Effector CD4-positive, alpha-beta T cell (primary cell): ENCODE measurements around the gene SLC28A1.
A peak's percentile ranks its signal among the peaks of the same experiment; 100 is the strongest.

Experiments used
- DNase-seq: peaks from one replicate; pipeline ENCODE4 v3.0.0-alpha.2; 2020

Gene SLC28A1

DNA sequence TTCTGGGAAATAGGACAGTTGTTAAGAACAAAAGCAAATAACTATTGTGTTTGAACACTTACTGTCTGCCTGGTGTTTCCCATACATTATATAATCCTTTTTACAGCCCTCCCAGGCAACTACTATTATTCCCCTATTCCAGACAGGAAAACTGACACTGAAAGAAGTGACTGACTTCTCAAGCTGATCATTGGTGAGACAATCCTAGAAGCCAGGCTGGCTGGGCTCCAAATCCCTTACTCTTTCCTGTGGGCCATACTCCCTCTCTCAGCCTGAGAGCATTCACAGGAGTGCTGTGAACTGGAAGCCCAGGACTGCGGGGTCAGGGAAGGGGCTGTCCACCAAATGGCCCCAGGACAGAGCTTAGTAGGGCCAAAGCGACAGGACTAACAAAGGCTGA is 58.0 kb downstream of the SLC28A1 start:
- DNase-seq = no peak

DNA sequence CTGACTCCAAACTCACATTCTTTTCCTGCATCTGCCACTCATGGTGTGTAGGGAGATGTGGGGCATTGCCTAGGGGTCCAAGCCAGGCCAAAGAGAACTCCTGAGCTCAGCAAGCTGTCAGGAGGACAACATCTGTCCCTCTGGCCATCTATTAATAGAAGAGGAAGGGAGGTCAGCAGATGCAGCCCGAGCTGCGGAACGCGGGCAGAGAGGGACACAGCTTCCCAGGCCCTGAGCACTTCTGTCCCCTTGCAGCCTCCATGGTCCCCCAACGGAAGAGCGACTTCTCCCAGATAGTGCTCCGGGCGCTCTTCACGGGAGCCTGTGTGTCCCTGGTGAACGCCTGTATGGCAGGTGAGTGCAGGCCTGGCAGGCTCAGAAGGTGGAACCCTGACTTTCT is 59.8 kb downstream of the SLC28A1 start:
- DNase-seq = no peak

DNA sequence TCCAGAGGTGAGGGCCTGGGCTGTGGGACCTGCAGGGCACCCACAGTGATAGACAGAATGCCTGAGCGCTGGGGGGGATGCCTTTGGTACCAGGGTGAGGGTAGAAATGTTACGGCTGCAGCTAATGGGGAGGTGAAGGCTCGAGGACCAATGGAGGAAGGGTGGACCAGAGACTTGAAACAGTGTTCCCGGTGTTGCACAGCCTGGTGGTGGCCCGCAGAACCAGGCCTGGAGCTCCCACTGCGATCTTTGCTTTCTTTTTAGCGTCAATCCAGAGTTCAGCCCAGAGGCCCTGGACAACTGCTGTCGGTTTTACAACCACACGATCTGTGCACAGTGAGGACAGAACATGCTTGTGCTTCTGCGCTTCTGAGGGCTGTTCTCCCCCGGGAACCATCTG is 60.4 kb downstream of the SLC28A1 start:
- no peak for DNase-seq

DNA sequence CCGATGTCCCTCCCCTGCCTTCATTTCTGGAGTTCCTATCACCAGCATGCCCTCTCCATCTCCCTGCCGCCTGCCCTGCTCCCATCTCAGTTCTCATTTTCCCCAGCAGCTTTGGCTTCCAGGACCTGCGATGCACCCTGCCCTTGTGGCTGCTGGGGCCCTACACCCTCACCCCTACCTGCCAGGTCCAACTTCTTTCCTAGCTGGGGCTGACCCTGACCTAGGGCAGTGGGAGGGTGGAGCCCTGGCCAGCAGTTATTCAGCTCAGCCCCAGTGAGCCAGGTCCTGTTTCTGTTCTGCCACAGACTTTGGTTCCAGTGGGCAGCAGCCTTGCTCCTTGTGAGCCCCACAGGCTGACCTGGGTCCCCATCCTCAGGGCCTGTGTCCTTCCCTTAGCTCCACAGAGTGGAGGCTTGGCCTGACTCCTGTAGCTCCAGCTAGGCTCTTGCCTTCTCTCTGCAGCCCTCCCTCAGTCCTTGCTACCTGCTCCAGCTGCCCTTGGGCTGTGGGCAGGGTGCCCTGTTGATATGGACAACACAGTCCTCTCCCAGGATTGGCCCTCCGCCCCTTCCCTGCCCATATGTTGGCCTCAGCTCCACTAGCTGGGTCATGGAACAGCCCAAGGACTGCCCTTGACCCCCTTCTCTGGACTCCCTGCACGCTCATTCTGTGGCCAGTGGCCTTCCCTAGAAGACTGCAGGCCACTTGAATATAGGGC is 62.5 kb downstream of the SLC28A1 start:
- no peak for DNase-seq

DNA sequence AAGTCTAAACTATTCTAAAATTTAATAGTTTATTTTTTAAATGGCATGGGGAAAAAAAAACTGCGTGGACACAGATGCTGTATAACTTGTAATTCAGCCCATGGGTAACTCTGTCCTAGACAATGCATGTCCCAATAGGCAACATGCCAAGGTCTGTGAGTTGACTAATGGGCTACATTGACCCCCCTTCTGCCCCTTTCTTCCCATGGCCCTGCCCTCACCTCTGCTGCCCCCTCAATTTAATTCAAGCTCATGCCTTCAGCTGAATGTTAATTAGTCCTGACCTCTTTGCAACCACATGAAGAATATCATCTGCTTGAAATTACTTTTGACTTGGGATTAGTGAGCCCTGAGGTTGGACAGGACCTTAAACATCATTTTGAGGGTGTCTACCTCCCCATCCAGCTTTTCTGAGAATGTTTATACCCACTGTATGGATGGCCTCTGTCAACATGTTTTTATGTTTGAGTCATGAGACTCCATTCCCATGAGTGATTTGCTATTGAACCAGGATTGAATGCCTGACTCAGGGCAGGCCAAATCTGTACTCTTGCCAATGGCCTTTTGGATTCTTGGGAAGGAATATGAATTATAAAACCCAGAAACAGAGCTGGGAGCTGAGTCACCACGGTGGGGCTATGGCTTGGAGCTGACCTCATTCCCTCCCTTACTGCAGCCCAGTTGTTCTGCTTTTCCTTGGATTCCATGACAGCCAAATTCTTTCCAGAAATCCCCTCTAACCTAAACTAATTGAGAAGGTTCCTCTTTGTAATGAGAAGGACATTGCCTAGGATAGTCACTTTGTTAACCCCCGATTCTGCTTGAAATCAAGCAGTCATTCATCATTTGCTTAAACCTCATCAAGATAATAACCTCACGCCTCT is 63.7 kb downstream of the SLC28A1 start:
- DNase-seq = no peak

DNA sequence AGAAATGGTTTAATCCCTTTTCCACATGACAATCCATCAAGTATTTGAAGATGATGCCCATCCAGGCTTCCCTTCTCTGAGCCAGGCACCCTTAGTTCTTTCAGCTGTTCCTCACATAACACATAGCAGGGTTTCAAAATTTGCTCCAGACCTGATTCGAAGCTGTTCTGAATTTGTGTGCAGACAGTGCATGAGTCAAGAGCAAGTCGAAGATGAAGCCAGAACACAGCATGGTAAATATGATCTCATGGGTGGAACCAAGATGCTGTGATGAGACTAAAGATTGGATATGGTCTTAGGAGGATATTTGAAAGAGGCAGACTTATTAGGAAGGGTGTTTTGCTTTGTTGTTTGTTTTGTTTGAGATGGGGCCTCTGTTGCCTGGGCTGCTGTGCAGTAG is 64.6 kb downstream of the SLC28A1 start:
- DNase-seq = no peak

DNA sequence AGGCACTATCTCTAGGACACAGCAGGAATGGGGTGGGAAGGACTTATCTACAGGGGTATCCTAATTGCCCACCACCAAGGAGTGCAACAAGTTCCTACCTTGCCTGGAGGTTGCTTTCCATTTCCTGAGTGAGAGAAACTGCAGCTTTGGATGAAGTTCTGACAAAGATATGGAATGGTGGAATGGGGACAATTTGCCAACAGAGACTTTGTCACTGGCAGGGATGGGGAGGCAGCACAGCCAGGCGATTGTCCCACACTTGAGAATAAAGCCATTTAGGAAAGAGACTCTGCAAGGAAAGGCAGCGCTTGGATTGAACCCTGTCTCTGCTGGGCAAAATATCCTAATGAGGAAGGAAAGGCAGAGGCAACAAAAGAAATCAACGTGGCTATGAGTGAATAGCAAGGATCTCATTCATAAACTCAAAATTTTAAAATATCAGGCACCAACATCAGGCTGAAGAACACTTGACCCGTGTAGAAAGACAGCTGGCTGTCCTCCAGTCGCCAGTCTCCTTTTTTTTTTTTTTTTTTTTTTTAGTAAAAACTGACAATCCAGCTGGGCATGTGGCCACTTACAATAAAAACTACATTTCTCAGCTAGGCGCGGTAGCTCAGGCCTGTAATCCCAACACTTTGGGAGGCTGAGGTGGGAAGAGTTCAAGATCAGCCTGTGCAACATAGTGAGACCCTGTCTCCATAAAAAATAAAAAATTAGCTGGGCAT is 65.5 kb downstream of the SLC28A1 start:
- no peak for DNase-seq

DNA sequence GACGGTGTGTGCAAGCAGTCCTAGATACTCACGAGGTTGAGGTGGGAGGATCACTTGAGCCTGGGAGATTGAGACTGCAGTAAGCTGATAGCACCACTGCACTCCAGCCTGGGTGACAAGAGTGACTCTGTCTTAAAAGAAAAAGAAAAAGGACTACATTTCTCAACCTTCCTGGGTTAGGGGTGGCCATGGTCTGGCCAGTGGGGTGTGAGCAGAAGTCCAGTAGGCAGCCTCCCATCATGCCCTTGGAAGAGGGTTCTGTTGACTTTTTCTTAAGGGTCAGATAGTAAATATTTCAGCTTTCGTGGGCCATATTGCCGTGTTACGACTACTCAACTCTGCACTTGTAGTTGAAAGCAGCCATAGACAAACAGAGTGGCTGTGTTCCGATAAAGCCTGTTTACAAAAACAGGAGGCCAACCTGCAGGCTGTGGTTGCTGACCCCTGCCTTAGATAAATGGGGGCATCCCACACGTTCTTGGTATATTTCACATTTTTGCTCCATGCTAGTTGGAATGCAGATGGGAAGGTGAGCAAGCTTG is 66.2 kb downstream of the SLC28A1 start:
- DNase-seq = no peak

DNA sequence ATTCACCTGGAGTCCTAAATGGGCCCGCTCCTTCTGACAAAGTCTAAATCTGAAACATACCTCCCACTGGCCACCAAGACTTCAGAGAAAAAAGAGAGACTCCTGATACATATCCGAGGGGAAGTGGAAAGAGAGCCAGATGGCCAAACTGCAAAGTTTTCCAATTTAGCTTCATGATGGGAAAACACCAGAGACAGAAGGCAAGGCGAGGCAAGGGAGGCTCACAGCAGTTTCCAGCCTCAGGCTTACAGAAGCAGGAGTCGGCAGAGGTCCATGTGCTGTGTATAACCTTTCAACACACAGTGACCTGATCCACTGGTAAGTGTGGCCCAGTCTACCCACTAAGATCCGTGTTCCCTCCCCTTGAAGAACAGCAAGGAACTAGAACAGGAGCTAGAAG is 67.3 kb downstream of the SLC28A1 start:
- DNase-seq = no peak

DNA sequence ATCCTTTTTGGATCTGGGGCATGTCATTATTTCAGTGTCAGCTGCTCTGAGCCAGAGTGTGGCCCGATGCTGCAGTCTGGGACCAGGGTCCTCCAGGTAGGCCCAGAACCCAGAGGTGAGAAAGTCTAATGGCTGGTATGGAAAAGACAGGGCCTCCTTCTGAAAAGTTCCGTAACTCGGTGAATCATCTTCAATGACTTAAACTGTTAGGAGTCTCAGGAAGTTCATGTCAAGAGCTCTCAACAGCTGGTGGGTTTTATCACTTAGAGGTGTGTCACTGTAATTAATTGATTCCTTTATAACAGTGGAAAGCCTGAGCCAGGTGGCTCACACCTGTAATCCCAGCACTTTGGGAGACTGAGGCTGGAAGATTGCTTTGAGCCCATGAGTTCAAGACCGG is 68.7 kb downstream of the SLC28A1 start:
- DNase-seq = no peak

DNA sequence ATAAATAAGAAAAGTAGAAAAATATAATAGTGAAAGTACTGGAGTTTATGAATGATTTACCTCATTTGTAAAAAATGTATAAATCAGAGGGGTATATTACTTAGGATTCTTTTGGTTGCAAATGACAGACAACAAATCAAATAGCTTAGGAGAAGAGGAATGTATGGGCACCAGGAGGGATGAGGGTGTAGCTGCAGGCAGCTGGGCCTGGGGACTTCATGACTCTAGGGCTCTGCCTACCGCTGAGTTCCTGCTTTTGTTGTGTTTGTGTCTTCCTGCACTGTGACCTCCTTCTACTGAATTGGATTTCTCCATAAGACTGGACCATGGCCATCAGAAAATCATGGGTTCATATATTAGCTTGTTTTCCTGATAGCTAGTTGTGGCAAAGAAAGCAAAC is 69.3 kb downstream of the SLC28A1 start:
- no peak for DNase-seq

DNA sequence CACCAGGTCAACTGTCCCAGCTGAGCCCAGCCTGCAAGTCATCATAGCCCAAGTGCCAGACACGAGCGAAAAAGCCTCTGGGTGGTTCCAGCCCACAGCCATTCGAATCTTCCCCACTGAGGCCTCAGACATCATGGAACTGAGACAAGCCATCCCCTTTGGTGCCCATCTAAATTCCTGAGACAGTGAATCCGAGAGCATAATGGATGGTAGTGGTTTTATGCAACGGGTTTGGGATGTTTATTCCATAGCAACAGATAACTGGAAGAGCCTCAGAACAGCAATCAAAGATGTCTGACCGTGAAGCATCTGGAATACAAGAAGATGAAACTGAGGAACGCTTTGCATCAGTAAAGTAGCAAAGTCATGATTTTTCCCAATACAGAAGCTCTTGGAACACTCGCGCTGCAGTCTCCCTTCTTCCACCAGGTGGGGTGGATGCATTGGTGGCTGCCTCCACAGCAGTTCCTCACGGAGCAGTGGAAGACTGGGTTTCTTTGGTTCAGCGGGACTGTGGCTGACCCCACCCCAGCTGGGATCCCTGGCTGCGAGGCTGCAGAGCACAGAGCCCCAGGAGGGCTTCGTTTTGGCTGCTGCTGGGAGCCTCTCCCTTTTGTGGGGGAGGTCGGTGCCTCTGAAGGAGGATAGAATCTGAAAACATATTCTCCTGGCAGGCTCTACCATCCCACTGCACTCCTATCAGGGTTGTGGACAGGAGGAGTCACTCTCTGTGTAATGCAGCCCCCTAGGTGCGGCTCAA is 70.8 kb downstream of the SLC28A1 start:
- peak; percentile 36 for DNase-seq

DNA sequence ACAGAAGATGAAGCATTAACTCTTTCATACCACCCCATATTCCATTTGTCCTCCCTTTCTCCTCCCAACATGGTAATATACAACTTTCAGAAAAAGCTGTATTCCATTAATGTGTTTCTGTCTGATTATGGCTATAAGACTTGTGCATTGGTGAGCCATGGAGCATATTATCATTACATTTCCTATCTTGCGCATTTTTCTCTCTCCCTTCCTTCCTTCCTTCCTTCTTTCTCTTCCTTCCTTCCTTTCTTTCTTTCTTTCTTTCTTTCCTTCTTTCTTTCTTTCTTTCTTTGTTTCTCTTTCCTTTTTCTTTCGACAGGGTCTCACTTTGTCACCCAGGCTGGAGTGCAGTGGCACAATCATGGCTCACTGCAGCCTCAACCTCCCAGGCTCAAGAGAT is 71.7 kb downstream of the SLC28A1 start:
- no peak for DNase-seq

DNA sequence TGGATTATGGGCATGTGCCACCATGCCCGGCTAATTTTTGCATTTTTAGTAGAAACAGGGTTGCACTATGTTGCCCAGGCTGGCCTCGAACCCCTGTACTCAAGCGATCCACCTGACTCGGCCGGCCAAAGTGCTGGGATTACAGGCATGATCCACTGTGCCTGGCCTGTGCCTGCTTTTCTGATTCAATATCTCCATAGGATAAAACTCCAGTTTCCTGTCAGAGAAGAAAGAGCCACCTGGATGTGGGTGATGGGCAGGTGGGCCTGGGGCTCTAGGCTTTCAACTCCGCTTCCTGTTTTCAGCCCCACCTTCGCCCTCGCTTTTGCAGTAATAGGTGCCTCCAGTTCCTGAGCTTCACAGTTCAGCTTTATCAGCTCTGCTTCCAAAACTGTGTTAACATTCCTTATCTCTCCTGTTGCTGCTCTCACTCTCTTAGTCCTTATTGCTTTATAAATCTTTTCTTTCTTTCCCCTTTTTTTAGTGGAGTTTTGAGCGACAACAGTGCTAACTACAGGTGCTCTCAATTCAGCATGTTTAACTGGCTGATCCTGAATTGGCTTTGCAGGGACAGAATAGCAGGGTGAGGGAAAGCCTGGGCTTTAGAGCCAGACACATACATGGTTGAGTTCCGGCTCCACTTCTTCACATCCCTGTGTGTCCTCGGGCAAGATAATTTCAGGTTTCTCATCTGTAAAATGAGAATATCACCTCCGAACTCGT is 76.1 kb downstream of the SLC28A1 start:
- DNase-seq = no peak

DNA sequence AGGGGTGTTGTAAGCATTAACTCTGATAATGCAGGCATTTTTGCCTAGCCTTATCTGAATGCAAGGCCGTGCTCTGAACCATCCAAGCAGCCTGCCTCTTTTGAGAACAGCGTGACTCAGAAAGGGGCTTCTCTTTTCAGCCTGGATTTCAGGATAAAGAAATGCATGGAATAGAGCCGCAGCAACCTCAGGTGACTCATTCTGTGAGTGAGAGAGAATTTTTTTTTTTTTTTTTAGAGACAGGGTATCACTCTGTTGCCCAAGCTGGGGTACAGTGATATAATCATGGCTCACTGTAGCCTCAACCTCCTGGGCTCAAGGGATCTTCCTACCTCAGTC is 76.6 kb downstream of the SLC28A1 start:
- no peak for DNase-seq

DNA sequence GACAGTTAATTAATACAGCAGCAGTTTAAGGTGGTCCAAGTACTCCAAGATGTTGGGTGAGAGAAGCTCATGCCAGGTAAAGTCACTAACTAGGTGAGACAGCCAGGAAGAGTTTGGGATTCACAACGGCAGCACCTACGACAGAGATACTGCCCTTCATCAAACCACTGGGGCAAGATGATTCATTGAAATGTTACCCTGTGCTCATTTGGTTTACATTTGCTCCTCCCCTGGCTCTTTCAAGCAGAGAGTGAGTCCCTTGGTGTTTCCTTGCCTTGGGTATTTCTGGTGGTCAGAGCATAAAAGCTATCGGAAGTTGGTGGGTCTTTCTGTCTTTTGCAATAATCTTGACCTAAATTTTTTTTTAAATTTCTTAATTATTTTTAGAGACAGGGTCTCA is 77.2 kb downstream of the SLC28A1 start:
- no peak for DNase-seq

DNA sequence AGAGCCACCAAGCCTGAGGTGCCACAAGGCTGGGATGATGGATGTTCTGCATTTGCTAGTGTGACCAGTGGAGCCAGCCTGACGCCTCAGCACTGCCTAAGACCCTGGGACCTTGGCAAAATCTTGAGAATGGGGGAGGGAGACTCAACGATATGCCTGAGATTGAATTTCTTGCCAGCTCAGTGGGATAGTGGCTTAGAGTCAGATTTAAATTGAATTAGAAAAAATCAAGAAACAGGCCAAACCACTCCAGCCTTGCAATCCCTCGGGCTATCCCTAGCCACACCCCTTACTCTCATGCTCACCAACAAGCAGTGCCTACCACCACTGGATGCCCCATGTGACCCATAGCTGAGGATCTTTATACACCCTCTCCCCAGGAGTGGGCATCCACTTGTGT is 78.5 kb downstream of the SLC28A1 start:
- DNase-seq = no peak

DNA sequence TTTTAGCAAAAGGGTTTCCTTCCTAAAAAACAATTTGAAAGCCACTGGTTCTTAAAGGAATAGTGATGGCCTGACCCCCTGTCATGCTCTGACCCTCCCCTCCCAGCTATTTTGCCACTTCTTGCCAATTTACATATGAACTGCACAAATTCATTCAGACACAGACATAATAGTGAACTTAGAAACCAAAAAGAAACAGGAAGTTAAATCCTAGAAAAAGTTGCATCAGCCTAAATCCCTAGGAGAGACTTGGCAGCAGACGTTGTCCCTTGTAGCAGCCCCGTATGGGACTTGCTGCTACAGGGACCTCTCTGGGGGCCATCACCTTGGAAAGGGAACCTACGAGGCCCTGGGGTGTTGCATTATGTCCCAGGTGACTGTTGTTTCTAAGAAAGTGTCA is 82.9 kb downstream of the SLC28A1 start:
- no peak for DNase-seq

DNA sequence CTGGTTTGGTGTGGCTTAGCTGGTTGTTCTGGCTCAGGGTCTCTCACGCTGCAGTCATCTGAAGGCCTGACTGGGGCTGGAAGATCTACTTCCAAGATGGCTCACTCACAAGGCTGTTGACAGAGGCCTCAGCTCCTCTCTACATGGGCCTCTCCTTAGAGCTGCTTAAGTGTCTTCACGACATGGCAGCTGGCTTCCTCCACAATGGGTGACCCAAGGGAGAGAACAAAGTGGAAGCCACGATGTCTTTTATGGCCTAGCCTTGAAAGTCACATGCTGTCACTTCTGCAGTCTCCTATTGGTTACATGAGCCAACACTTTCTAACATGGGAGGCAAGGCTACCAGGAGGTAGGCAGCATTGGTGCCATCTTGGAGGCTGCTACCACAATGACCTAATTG is 83.8 kb downstream of the SLC28A1 start:
- DNase-seq = no peak

DNA sequence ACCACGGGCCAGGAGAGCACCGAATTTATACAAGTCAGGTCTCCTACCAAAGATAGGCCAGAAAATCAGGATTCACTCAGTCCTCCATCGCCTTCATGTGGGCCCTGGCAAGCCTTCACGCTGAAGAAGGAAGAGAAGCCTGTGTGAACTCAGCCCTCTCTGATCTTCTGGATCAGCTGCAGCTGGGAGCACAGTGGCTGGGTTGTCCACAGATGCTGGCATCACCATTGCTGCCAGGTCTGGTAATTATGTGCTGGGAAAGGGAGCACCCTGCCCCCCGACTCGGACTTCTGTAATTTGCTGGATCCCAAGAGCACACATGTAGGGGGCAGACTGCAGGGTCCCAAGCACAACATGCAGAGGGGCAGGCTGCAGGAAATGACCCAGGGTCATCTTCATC is 84.8 kb downstream of the SLC28A1 start:
- DNase-seq = no peak

DNA sequence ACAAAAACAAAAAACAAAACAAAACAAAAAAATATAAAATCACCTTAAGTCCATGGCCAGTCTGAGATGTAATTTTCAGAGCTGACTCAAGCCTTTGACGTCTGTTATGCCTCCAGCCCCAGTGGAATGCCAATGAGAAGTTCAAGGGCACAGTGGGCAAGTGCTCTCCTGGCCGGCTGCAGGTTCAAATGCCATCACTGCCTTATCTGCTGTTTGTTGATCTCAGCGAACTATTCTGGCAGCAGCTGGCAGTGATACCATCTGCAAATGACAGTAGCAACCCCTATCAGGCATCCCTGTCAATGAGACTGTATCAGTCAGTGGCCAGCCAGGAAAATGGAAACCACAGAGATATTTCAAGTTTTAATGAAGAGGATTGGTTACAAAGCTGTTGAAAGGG is 86.4 kb downstream of the SLC28A1 start:
- DNase-seq = no peak
